H9 (cell line): Measurements from ENCODE around the gene DUSP10. TPM values are rescaled to one million over a fixed set of nuclear protein-coding genes. Genes with fewer than 3 reads are reported as not detected.

Experiments used
- DNase-seq: peaks from one replicate; pipeline ENCODE4 v3.0.0-alpha.2; 2017
- H2AFZ ChIP-seq: one replicate; pipeline ENCODE4 v1.6.1; 2013; ENCODE audit warnings: mild to moderate bottlenecking, low read length, control low read depth, moderate library complexity
- H2AK5ac ChIP-seq: 2 replicates; pipeline ENCODE4 v1.6.1; 2013; ENCODE audit warnings: low read length, control low read depth, mixed read lengths; ENCODE audit not compliant: insufficient read length
- H2BK120ac ChIP-seq: one replicate; pipeline ENCODE4 v1.6.1; 2013; ENCODE audit warnings: low read depth, mild to moderate bottlenecking, low read length, control low read depth, inconsistent platforms; ENCODE audit not compliant: poor library complexity, severe bottlenecking
- H2BK12ac ChIP-seq: 2 replicates; pipeline ENCODE4 v1.6.1; 2013; ENCODE audit warnings: low read length, control low read depth, mixed read lengths, low read depth; ENCODE audit not compliant: insufficient read length
- H2BK15ac ChIP-seq: 2 replicates; pipeline ENCODE4 v1.6.1; 2013; ENCODE audit warnings: low read depth, low read length, control low read depth
- H2BK20ac ChIP-seq: one replicate; pipeline ENCODE4 v1.6.1; 2013; ENCODE audit warnings: low read depth, mild to moderate bottlenecking, low read length, control low read depth, inconsistent platforms; ENCODE audit not compliant: poor library complexity, severe bottlenecking
- H2BK5ac ChIP-seq: 2 replicates; pipeline ENCODE4 v1.6.1; 2013; ENCODE audit warnings: low read length, control low read depth, mixed read lengths; ENCODE audit not compliant: insufficient read length
- H3K14ac ChIP-seq: 2 replicates; pipeline ENCODE4 v1.6.1; 2013; ENCODE audit warnings: low read length, control low read depth; ENCODE audit not compliant: insufficient read depth
- H3K18ac ChIP-seq: 2 replicates; pipeline ENCODE4 v1.6.1; 2013; ENCODE audit warnings: low read depth, mild to moderate bottlenecking, mixed read lengths, low read length, control low read depth; ENCODE audit not compliant: insufficient read length
- H3K23ac ChIP-seq: 2 replicates; pipeline ENCODE4 v1.6.1; 2013; ENCODE audit warnings: low read length, control low read depth, mixed read lengths, low read depth; ENCODE audit not compliant: insufficient read length
- H3K23me2 ChIP-seq: 2 replicates; pipeline ENCODE4 v1.6.1; 2013; ENCODE audit warnings: low read depth, mild to moderate bottlenecking, mixed read lengths, low read length, control low read depth; ENCODE audit not compliant: insufficient read length, poor library complexity, severe bottlenecking
- H3K27ac ChIP-seq: 2 replicates; pipeline ENCODE4 v1.5.1; 2013; ENCODE audit warnings: low read length, control low read depth, mixed read lengths, low read depth; ENCODE audit not compliant: insufficient read length
- H3K27me3 ChIP-seq: 2 replicates; pipeline ENCODE4 v1.6.1; 2013; ENCODE audit warnings: low read length, control low read depth, inconsistent platforms; ENCODE audit not compliant: insufficient read depth
- H3K4ac ChIP-seq: 2 replicates; pipeline ENCODE4 v1.6.1; 2013; ENCODE audit warnings: low read depth, mild to moderate bottlenecking, control low read depth, inconsistent platforms, low read length, moderate library complexity
- H3K4me1 ChIP-seq: 2 replicates; pipeline ENCODE4 v1.6.1; 2013; ENCODE audit warnings: low read length, control low read depth, inconsistent platforms; ENCODE audit not compliant: insufficient read depth
- H3K4me2 ChIP-seq: 2 replicates; pipeline ENCODE4 v1.6.1; 2013; ENCODE audit warnings: low read length, control low read depth, mixed read lengths; ENCODE audit not compliant: insufficient read length, insufficient read depth
- H3K56ac ChIP-seq: 2 replicates; pipeline ENCODE4 v1.6.1; 2013; ENCODE audit warnings: low read depth, mild to moderate bottlenecking, mixed read lengths, low read length, control low read depth; ENCODE audit not compliant: insufficient read length
- H3K79me1 ChIP-seq: 2 replicates; pipeline ENCODE4 v1.6.1; 2013; ENCODE audit warnings: low read depth, mild to moderate bottlenecking, moderate library complexity, low read length, control low read depth, inconsistent platforms; ENCODE audit not compliant: insufficient read depth, poor library complexity, severe bottlenecking
- H3K79me2 ChIP-seq: 2 replicates; pipeline ENCODE4 v1.6.1; 2013; ENCODE audit warnings: low read length, control low read depth, inconsistent platforms; ENCODE audit not compliant: insufficient read depth
- H3K9ac ChIP-seq: 2 replicates; pipeline ENCODE4 v1.6.1; 2013; ENCODE audit warnings: low read length, control low read depth, mixed read lengths; ENCODE audit not compliant: insufficient read length; ENCODE audit errors: extremely low read depth
- H3K9me3 ChIP-seq: one replicate; pipeline ENCODE4 v1.6.1; 2013; ENCODE audit warnings: low read depth, low read length, inconsistent platforms; ENCODE audit not compliant: control insufficient read depth
- H3T11ph ChIP-seq: one replicate; pipeline ENCODE4 v1.6.1; 2013; ENCODE audit warnings: mild to moderate bottlenecking, low read length, control low read depth, inconsistent platforms
- H4K20me1 ChIP-seq: one replicate; pipeline ENCODE4 v1.6.1; 2013; ENCODE audit not compliant: control insufficient read depth, insufficient read length, insufficient read depth
- H4K5ac ChIP-seq: 2 replicates; pipeline ENCODE4 v1.6.1; 2013; ENCODE audit warnings: low read depth, mild to moderate bottlenecking, mixed read lengths, low read length, control low read depth; ENCODE audit not compliant: insufficient read length
- H4K8ac ChIP-seq: replicated peaks from 2 replicates; pipeline ENCODE4 v1.6.1; 2013; ENCODE audit warnings: low read length, control low read depth, mixed read lengths, low read depth; ENCODE audit not compliant: insufficient read length
- H4K91ac ChIP-seq: 2 replicates; pipeline ENCODE4 v1.6.1; 2013; ENCODE audit warnings: low read depth, mild to moderate bottlenecking, moderate library complexity, mixed read lengths, low read length, control low read depth; ENCODE audit not compliant: insufficient read length
- H3K27ac Mint-ChIP-seq, 3 experiments: 2 replicates in 2 of 3; 3 replicates in 1 of 3; pipeline ENCODE4 v1.8.0; 2020 to 2021; ENCODE audit warnings: mixed read lengths in 3 of 3, mild to moderate bottlenecking in 1 of 3, moderate library complexity in 1 of 3
- H3K27me3 Mint-ChIP-seq: 2 replicates; pipeline ENCODE4 v1.8.0; 2021; ENCODE audit warnings: low read depth, mild to moderate bottlenecking, moderate library complexity, mixed read lengths
- H3K36me3 Mint-ChIP-seq, 3 experiments: 2 replicates in 2 of 3; 3 replicates in 1 of 3; pipeline ENCODE4 v1.8.0; 2020 to 2021; ENCODE audit warnings: low read depth in 3 of 3, mixed read lengths in 3 of 3; ENCODE audit not compliant: insufficient read depth in 1 of 3
- H3K4me1 Mint-ChIP-seq, 2 experiments: 2 replicates each; pipeline ENCODE4 v1.8.0; 2020; ENCODE audit warnings: mixed read lengths in 2 of 2
- H3K4me3 Mint-ChIP-seq, 2 experiments: 2 replicates in 1 of 2; 3 replicates in 1 of 2; pipeline ENCODE4 v1.8.0; 2020 to 2021; ENCODE audit warnings: mild to moderate bottlenecking in 2 of 2, mixed read lengths in 2 of 2, moderate library complexity in 1 of 2
- H3K9me3 Mint-ChIP-seq, 2 experiments: 2 replicates in 1 of 2; 3 replicates in 1 of 2; pipeline ENCODE4 v1.8.0; 2020; ENCODE audit warnings: mild to moderate bottlenecking in 2 of 2, mixed read lengths in 2 of 2, moderate library complexity in 1 of 2
- CTCF ChIP-seq: fragments of 200-600 bp; sonication (generic); conservative IDR thresholded peaks from 3 replicates; pipeline ENCODE4 v1.8.0; 2021; ENCODE audit warnings: antibody characterized with exemption, mild to moderate bottlenecking
- WGBS: extraction: QIAGEN DNeasy Blood & Tissue Kit; methylation state at CpG from one replicate; pipeline ENCODE4 v1.1.7; 2013; ENCODE audit warnings: missing lambda C conversion rate, low lambda C conversion rate, mixed read lengths; ENCODE audit not compliant: insufficient read length; ENCODE audit errors: extremely low coverage; 5-methylcytosine and 5-hydroxymethylcytosine counted together
- total RNA-seq: library from RNA; stranded (reverse); gene quantifications from 2 replicates; pipeline ENCODE4 v1.2.1, GENCODE V29; 2021

Gene DUSP10
- total RNA-seq, 1 experiment from 2014 or later, result 2.0 TPM

GRCh38 chr1:221714227-221715152 lies 27.4 kb downstream of the DUSP10 start:
- peak overlapping the region; percentile 55 for H3T11ph ChIP-seq
- Mint-ChIP-seq H3K27ac (peak overlapping the region in 1 of 3 experiments; percentile 80; a peak in 2 of 7 replicates), H3K36me3 (peaks cover 0 to 12% (median 7%) of the 10 kb centered on the region in 3 experiments; a peak in 5 of 7 replicates), H3K4me3 (peak overlapping the region in 1 of 2 experiments; percentile 0; a peak in 1 of 5 replicates), H3K9me3 (peaks cover 3 to 9% of the 10 kb centered on the region in 2 experiments; a peak in 2 of 5 replicates), H3K27me3 (peaks cover 26% of the 10 kb centered on the region), H3K4me1 (peaks cover 65% of the 10 kb centered on the region in 2 experiments)
- no peaks in the 10 kb centered on the region for H3K79me2 ChIP-seq
- H3K9me3 ChIP-seq, result no peaks in the 10 kb centered on the region
- H3K14ac ChIP-seq, result no peak overlapping the region
- H3K27me3 ChIP-seq, result peaks cover 15% of the 10 kb centered on the region
- no peak overlapping the region for H2BK12ac ChIP-seq
- TF ChIP-seq CTCF, result no peak
- no CpG with 5 or more reads among the region's 16 CpGs for WGBS
- H4K20me1 ChIP-seq, result no peaks in the 10 kb centered on the region
- H2AFZ ChIP-seq, result no peak overlapping the region
- H3K23me2 ChIP-seq, result no peaks in the 10 kb centered on the region
- H3K56ac ChIP-seq, result no peak overlapping the region
- no peak overlapping the region for H4K8ac ChIP-seq
- no peak overlapping the region for H4K91ac ChIP-seq
- H2BK15ac ChIP-seq, result no peak overlapping the region
- H2BK20ac ChIP-seq, result no peak overlapping the region
- H3K79me1 ChIP-seq, result no peaks in the 10 kb centered on the region
- H3K4me1 ChIP-seq, result peaks cover 16% of the 10 kb centered on the region; the same call in 1 of the 2 replicates
- no peak overlapping the region for H4K5ac ChIP-seq
- DNase-seq, result peak; percentile 68
- H3K18ac ChIP-seq, result no peak overlapping the region
- no peak overlapping the region for H3K4me2 ChIP-seq
- H3K4ac ChIP-seq, result no peak overlapping the region
- no peak overlapping the region for H3K27ac ChIP-seq
- no peak overlapping the region for H3K9ac ChIP-seq
- no peak overlapping the region for H2BK5ac ChIP-seq
- no peak overlapping the region for H2BK120ac ChIP-seq
- H3K23ac ChIP-seq, result no peak overlapping the region
- H2AK5ac ChIP-seq, result no peak overlapping the region
